Stromal cell of bone marrow (primary cell): ENCODE results near the gene MTHFD2.
"Not testable (repeated sequence)": the region's sequence is repeated elsewhere in the genome, so short reads cannot be mapped to it uniquely, and the experiment has no call there.

Experiments
- DNase-seq: peaks from one replicate; pipeline ENCODE4 v3.0.0-alpha.2; 2012; ENCODE audit warnings: low read depth

The MTHFD2 gene

GRCh38 chr2:74197049-74197448, 1.4 kb upstream of the MTHFD2 start:
- DNase-seq = no peak

- no peak for DNase-seq
Measured at GRCh38 chr2:74198023-74198460, 373 bp upstream of the MTHFD2 start.

DNA sequence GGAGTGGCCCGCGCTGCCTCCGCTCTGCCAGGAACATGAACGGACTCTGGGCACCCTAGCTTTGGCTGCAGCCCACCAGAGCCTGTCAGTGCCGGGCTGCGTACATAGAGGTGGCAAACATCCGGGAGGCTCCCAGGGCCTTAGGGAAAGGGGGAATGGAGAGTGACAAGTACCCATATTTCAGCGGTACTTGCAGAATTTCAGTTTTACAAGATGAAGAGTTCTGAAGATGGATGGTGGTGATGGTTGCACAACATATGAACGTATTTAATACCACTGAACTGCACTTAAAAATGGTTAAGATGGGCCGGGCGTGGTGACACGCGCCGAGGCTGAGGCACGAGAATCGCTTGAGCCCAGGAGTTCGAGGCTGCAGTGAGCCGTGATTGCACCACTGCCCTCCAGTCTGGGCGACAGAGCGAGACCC, 873 bp downstream of the MTHFD2 start:
- DNase-seq = peak; percentile 18

DNA sequence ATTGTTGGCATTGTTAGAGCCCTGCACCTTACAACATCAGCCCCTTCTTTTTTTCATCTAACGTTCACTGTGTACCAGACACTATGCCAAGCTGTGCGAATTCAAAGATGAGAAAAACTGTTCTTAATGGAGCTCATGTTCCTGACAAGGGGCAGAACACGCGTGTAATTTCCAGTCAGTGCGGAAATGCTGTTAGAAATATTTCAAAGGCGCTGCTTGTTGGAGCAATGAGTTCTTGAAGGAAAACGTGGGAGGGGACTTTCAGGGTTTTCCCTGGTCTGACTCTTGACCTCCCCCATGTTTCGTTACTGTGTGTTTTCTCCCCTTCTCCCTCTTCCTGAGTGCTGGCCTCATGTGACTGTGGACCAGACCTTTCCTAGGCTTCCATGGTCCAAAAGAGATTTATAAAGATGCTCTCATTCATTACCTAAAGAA, 1.5 kb downstream of the MTHFD2 start:
- DNase-seq = no peak

- no peak for DNase-seq
Measured at GRCh38 chr2:74201196-74201595, 2.8 kb downstream of the MTHFD2 start.

GRCh38 chr2:74201596-74201995, 3.2 kb downstream of the MTHFD2 start:
- DNase-seq = peak; percentile 94

DNA sequence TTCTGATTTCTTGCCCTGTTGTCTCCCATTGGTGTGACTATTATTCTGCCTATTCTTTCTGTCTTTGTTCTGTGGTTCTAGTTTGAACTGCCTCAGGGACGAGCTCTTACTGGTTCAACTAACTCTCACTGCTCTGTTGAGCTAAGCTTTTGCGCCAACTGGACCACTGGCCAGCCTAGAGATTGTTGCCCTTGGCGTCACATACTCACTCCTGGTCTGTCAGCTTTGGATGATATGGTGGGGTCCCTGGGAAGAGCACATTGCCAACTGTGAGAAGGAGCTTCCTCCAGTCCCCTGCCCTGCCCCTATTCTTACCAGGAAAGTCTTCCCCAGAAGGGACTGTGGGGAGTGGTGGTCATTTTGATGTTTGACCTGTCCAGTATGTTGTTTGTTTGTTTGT, 6.0 kb downstream of the MTHFD2 start:
- no peak for DNase-seq

GRCh38 chr2:74205113-74205512, 6.7 kb downstream of the MTHFD2 start:
- no peak for DNase-seq

GRCh38 chr2:74205596-74205995, 7.2 kb downstream of the MTHFD2 start:
- DNase-seq = no peak

GRCh38 chr2:74206180-74206688, 7.8 kb downstream of the MTHFD2 start:
- DNase-seq = peak; percentile 56

DNA sequence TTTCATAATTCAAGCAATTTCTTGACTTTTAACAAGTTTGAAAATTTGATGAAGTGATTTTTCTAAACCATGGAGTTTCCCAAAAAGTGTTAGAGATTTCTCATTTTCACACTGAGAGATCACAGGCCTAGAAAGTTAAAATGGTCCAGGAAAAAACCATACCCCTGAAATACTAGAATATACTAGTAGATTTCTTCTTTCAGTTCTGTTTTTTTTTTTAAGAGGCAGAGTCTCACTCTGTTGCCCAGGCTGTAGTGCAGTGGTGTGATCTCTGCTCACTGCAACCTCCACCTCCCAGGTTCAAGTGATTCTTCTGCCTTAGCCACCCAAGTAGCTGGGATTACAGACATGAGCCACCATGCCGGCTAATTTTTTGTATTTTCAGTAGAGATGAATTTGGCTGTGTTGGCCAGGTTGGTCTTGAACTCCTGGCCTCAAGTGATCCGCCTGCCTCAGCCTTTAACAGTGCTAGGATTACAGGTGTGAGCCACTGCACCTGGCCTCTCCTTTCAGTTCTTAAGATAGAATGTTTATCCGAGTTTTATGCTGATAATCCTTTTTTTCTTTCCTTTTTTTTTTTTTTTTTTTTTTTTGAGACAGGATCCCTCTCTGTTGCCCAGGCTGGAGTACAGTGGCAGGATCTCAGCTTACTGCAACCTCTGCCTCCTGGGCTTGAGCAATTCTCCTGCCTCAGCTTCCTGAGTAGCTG, 14.4 kb downstream of the MTHFD2 start:
- no peak for DNase-seq

DNA sequence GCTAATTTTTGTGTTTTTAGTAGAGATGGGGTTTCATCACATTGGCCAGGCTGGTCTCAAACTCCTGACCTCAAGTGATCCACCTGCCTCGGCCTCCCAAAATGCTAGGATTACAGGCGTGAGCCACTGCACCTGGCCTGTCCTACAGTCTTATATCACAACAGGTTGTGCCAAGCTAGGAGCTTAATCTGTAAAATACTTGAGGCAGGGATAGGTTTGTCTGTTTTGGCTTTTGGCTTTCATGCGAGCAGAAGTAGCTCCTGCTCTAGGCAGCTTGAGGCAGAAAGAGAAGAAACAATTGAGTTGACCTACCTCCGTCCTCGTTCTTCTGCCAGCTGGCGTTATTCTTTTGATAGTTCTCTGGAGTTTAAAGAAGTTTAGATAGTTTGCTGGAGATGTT, 17.4 kb downstream of the MTHFD2 start:
- DNase-seq = not testable (repeated sequence)

DNA sequence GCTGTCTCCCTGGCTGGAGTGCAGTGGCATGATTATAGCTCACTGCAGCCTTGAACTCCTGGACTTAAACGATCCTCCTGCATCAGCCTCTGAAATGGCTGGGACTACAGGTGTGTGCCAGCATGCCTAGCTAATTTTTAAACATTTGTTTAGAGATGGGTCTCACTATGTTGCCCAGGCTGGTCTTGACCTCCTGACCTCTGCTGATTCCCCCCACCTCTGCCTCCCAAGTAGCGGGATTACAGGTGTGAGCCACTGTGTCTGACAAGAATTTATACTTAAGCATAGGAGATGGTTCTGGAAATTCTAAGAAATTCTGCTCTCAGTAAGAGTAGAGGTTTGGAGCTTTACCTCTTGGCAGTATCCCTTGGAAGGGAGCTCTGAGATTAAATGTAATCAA, 18.2 kb downstream of the MTHFD2 start:
- no peak for DNase-seq

DNA sequence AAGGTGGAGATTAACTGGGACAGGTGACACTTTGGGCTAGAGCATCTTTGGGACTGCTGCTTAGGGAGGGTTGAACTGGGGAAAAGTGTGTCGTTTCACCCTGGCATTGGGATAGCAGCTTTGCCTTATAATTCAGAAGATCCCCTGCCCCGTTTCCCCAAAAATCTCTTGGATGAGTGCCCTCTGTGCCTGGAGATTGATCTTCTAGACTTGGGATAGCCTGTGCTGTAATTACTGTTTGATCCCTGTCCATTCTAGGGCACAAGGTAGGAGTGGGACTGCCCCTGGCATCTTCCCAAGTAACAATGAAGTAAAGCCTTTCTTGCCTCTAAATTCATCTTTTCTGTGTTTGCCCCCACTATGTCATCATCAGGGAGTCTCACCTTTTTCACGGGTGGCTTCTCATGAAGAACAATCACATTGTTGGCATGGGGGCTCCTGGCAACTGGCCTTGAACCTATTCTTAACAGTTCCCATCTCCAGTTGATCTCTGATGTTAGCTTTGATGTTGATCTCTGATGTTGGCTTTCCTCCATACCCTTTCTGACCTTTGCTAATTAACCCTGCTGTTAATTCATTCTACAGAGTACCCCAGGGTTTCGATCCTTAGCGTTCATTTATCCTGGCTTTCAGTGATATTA, 21.6 kb downstream of the MTHFD2 start:
- no peak for DNase-seq

DNA sequence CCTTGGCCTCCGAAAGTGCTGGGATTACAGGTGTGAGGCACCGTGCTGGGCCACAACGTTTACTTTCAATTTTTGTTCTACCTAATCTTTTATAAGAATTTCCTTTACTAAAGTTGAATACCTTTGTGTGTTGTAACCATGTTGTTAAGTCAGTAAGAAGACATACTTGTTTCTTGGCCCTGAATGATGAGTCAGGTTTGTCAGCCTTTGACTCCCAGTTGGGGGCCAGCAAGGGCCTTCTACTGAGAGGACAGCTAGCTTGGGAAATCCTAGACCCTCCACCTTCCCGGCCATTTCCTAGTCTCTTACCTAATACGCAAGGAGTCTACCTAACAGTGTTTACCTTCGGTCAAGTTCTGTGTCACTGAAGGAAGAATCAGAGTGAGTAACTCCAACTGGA, 22.7 kb downstream of the MTHFD2 start:
- DNase-seq = no peak

GRCh38 chr2:74221604-74222299, 23.3 kb downstream of the MTHFD2 start:
- DNase-seq = no peak

GRCh38 chr2:74222300-74222650, 23.9 kb downstream of the MTHFD2 start:
- DNase-seq = no peak

- DNase-seq = no peak
Measured at GRCh38 chr2:74223941-74224770, 25.7 kb downstream of the MTHFD2 start.

- DNase-seq = no peak
Measured at GRCh38 chr2:74225698-74226459, 27.5 kb downstream of the MTHFD2 start.

GRCh38 chr2:74226648-74227213, 28.3 kb downstream of the MTHFD2 start:
- no peak for DNase-seq

DNA sequence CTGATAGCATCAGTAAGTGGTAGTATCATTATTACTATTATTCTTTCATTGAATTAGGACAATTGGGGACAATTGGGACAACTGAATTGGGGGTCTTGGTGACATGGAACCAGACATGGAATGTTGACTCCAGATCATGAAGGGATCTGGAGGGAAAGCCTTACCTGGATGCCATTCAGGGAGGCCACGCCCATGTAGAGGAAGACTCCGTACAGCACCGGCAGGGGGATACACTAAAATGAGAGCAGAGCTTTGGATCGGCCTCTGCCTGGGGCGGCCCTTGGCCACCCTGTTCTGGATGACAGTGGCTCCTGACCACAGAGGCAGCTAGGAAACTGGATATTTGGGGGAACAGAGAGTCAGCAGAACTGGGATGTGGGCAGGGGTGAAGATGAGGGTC, 29.2 kb downstream of the MTHFD2 start:
- DNase-seq = no peak
